IPS-NIHi7 (cell line): ENCODE results near the gene BUD23.
"Not testable (repeated sequence)": the region's sequence is repeated elsewhere in the genome, so short reads cannot be mapped to it uniquely, and the experiment has no call there.

Experiments used
- DNase-seq: peaks from one replicate; pipeline ENCODE4 v3.0.0; 2012; ENCODE audit warnings: mixed read lengths; ENCODE audit errors: extremely low spot score

The BUD23 gene

GRCh38 chr7:73718905-73719805 lies 35.8 kb downstream of the BUD23 start, which contains the start of gene STX1A:
STX1A (minus strand) TSS chr7:73719669; CDS start chr7:73719631, 38 bp downstream.
- DNase-seq = peak; percentile 94

GRCh38 chr7:73719806-73720169 lies 36.4 kb downstream of the BUD23 start:
- DNase-seq = no peak

- not testable (repeated sequence) for DNase-seq
Observed at GRCh38 chr7:73720443-73720842, 37.0 kb downstream of the BUD23 start.

GRCh38 chr7:73721377-73721817 lies 38.0 kb downstream of the BUD23 start:
- no peak for DNase-seq

GRCh38 chr7:73722182-73722581 lies 38.8 kb downstream of the BUD23 start:
- DNase-seq = not testable (repeated sequence)

- DNase-seq = no peak
Observed at GRCh38 chr7:73722785-73723184, 39.4 kb downstream of the BUD23 start.

GRCh38 chr7:73723813-73724212 lies 40.4 kb downstream of the BUD23 start:
- DNase-seq = no peak

- no peak for DNase-seq
Observed at GRCh38 chr7:73726083-73726466, 42.7 kb downstream of the BUD23 start.

- no peak for DNase-seq
Observed at GRCh38 chr7:73727952-73728351, 44.6 kb downstream of the BUD23 start.

- DNase-seq = no peak
Observed at GRCh38 chr7:73728551-73728950, 45.2 kb downstream of the BUD23 start.

- no peak for DNase-seq
Observed at GRCh38 chr7:73730485-73730884, 47.1 kb downstream of the BUD23 start.

- DNase-seq = no peak
Observed at GRCh38 chr7:73732397-73732796, 49.0 kb downstream of the BUD23 start.

GRCh38 chr7:73734619-73735527 lies 51.5 kb downstream of the BUD23 start:
- peak; percentile 84 for DNase-seq

- DNase-seq = no peak
Observed at GRCh38 chr7:73735528-73735905, 52.1 kb downstream of the BUD23 start.

- no peak for DNase-seq
Observed at GRCh38 chr7:73736885-73737284, 53.5 kb downstream of the BUD23 start.

GRCh38 chr7:73737491-73738219 lies 54.3 kb downstream of the BUD23 start:
- no peak for DNase-seq

- peak; percentile 81 for DNase-seq
Observed at GRCh38 chr7:73738220-73738611, 54.8 kb downstream of the BUD23 start.

- peak; percentile 89 for DNase-seq
Observed at GRCh38 chr7:73738612-73739386, 55.4 kb downstream of the BUD23 start, which contains the start of gene ABHD11. ABHD11 (minus strand) TSS chr7:73738802; CDS start chr7:73738770, 32 bp downstream.

GRCh38 chr7:73739387-73739767 lies 56.0 kb downstream of the BUD23 start:
- DNase-seq = no peak

GRCh38 chr7:73740212-73740611 lies 56.8 kb downstream of the BUD23 start:
- no peak for DNase-seq

GRCh38 chr7:73740771-73741170 lies 57.4 kb downstream of the BUD23 start:
- DNase-seq = no peak
